RCC 7860 (cell line): ENCODE measurements around the gene CRYGN.

Experiments used
- DNase-seq: peaks from one replicate; pipeline ENCODE4 v3.0.0-alpha.2; 2015; ENCODE audit warnings: low spot score
- FAIRE-seq: peaks from 2 replicates; lab custom pipeline; 2012; peaks lifted over from hg19 to GRCh38; lab: Jason Lieb, UNC

The CRYGN gene, protein sequence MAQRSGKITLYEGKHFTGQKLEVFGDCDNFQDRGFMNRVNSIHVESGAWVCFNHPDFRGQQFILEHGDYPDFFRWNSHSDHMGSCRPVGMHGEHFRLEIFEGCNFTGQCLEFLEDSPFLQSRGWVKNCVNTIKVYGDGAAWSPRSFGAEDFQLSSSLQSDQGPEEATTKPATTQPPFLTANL

DNA sequence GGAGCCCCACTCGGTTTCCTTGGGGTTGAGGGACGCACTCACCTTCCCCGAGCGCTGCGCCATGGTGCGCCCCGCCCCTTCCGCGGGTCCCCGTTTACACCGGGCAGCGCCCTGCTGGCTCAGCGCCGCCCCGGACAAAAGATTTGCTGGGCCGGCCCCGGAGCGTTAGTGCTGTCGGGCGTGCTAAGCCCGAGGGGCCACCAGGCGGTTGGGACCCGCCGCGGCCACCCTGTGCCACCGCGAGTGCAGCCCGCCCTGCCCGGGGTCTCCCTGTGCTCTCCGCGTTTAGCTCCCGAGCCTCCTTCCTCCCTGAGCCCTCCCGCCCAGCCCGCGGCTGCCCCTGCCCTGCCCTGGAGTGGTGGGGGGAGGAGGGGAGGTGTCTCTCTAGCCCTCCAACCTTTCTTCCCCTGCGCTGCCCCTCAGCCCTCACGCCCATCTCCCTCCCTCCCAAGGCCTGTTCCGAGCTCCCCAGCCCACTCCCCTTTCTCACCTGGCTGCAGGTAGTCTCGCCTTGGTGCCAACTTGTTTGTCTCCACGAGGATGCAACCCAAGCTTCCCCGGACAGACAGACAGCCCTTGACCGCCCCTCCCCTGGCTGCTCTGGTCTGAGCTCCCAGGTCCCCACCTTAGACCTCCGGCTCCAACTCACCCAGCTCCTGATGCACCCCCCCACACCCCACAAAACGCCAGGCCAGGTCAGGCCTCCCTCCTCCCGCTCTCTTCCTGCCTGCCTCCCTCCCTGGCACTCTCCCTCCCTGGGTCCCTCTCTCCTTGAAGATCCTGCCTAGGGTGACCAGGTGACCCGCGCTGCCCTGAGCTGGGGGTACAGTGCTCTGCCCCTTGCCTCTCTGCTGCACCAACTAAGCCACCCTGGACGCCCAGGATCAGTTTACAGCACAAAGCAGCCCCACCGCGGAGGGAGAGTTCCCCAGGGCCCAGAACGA is at the start of gene CRYGN:
Gene CRYGN, minus strand, starts transcription at position 287 of the 944 bp plus-strand sequence. Its CDS starts 224 bp downstream, at position 63.
- no peak for DNase-seq
- FAIRE-seq, result no peak

DNA sequence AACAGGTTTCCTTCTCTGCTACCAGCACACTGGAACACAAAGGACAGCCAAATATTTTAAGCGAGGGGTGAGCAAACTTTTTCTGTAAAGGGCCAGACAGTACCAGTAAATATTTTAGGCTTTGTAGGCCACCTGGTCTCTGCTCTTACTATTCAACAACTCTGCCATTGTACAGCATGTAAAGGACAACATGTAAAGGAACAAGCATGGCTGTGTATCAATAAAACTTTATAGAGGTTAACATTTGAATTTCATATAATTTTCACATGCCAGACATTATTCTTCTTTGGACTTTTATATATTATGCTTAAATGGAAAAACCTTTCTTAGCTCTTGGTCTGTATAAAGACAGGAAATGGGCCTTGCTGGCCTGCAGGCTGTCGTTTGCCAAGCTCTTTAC is 49.6 kb upstream of the CRYGN start:
- no peak for DNase-seq

DNA sequence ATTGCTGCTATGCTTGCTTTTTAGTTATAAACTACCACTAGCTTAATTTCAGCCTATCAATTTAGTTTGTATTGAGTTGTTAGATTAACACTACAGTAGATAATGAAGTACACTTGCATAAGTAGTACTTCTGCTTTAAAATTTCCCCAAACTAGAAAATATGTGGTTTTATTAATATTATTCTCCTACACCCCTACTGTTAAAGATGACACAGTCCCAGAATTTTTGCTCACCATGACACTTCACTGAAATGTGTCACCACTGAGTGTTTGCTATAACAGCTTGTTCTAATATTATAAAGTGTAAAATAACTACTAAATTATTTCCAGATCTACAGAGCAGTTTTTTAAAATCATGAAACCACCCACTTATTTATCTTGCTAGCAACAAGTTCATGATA is 48.2 kb upstream of the CRYGN start:
- FAIRE-seq, result no peak
- no peak for DNase-seq

More for the DNA sequence above, 49.6 kb upstream of the CRYGN start:
- FAIRE-seq, result no peak

DNA sequence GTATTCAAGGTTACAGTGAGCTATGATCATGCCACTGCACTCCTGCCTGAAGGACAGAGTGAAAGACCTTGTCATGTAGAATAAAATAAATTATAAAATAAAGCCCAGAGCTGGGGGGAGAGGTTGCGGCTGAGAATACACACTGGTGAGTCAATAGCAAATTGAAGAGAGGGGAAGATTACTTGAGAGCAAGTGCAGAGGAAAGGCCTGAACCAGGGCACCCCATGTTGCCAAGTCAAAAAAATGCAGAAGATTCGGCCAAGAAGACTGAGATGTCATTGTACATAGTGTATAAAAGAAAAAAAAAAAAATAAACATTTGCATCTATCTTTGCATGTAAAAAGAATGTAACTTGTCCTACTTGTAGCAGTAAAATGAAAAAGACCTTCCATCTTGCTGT is 47.3 kb upstream of the CRYGN start:
- DNase-seq, result no peak
- no peak for FAIRE-seq

DNA sequence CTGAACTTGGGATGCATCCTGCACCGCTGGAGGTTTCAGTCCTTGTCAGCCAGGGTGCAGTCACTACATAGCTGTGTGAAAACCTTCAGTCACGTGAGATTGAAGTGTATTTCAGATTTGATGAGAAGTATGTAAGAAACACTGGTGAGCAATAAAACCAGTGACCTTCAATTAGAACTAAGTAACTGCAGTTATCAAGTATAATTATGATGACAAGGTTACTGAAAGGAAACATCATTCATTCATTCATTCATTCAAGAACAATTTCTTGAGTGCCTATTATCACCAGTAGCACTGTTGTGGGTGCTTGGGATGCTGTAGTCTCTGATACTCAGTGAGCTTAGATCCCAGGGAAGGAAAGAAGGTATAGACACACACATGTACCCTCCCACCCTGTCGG is 46.1 kb upstream of the CRYGN start:
- FAIRE-seq, result no peak
- no peak for DNase-seq

DNA sequence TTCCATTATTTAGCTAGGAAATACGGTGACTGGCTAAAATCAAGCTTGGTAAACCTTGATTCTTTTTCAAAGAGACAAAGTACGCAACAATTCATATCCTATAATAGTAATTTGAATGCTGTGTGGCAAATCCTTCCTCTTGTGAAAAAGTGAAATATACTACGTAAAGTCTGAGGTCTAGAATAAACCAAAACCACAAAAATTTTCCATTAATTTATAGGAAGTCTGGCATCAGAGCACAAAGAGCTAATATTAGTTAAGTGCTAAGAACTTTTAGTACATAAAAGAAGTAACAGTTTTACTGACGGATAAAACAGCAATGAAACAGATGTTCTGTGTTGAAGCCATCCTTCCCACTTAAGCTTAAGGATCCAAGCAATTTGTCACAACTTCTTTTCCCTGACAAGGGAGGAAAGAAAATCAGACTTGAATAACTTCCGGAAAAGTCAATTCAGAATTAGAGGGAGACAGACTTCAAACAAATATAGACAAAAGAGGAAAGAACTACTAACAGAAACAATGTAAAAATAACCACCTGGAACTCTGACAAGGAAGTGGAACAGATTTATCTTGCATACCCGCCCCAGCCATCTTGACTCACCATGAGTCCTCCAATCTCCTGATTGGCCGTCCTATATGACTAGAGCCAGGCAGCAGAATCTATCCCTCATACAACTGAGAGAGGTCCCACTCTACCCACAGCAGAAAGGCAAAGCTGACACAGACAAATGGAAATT is 45.2 kb upstream of the CRYGN start:
- DNase-seq, result peak; percentile 66

DNA sequence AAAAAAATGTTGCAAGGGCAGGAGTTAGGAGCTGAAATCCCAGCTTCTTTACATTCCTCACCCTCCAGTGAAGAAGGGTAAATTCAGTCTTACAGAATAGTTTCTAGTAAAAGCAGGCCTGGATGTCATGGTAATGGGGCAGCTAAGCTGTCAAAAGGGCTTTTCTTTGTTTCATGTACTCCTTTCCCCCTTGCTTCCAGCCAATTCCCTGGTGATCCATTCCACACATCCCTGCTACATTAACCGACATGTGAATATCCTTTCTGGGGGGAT is 43.7 kb upstream of the CRYGN start:
- no peak for FAIRE-seq

More for the DNA sequence above, 45.2 kb upstream of the CRYGN start:
- peak; percentile 78 for FAIRE-seq

DNA sequence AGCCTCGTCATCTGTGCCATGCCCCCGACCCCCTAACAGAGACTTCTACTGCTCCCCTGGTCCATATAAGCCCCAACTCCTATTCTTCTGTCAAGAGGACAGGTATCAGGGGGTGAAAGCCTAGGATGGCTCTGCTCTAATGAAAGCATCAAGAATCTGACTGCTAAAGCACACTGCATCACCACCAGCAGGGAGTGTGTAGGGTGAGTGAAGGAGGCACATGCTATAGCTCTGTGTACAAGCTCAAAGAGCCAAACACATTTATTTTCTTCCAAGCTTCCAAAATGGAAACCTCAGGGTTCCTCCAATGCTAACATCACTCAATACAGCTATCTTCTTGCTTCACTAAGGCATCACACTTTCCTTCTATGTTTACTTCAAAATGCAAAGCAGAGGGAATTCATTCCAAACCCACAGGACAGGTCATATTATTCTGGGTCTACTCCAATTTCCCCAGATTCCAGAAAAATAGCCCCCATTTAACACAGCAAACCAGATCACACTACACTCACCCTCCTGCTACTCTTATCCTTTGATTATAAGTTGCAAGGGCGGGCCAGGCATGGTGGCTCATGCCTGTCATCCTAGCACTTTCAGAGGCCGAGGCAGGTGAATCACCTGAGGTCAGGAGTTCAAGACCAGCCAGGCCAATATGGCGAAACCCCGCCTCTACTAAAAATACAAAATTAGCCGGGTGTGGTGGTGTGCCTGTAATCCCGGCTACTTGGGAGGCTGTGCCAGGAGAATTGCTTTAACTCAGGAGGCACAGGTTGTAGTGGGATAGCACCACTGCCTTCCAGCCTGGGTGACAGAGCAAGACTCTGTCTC is 43.2 kb upstream of the CRYGN start:
- DNase-seq (no peak), FAIRE-seq (no peak)

More for the DNA sequence above, 43.7 kb upstream of the CRYGN start:
- DNase-seq, result no peak

DNA sequence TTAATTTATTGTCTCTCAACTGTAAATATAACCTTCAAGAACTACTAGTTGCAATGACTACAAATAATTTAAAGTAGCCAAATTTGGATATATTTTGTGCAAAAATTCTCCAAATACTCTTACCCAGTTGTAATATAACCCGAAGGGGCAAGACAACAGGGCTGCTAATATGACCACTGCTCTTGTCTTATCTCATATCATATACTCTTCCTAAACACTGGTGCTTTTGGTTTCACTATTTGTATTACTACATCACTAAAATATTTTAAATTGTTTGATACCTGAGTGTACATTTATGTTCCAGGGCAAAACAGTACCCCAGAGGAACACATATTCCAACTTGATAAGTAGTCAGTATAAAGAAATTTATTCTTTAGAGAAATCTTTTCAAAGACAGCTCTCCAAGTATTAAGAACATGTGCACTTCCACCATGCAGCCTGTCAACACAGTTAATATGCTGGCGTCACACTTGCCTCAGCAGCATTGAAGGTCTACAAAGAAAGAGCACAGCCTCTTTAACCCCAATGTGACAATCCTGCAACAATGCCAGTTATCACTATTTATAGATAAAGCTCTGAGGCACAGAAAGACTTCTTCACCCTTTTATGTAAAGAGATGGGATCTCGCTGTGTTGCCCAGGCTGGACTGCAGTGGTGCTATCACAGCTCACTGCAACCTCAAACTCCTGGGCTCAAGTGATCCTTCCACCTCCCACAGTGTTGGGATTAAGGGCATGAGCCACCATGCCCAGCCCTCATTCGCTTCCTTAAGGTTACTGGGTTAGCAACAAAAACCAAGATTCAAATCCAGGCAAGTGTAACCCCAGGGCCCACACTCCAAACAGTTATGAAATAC is 41.9 kb upstream of the CRYGN start:
- FAIRE-seq (no peak), DNase-seq (no peak)

DNA sequence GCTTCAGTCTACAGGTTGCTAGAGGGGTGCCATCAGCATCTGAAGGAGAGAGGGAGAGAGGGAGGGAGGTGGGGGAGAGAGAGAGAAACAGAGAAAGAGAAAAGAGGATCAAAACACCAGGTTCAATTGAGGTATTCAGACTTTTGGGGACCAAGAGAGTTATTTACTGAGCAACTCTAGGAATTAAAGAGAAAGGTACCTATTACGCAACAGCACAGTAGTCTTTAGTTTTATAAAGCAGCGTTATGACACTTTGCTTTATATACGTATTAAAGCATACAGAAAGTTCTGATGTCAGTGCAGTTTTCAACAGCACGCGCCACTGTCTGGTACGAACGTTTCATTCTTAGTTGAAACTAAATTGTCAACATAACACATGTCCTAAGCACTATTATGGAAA is 37.9 kb upstream of the CRYGN start:
- no peak for FAIRE-seq
- no peak for DNase-seq

DNA sequence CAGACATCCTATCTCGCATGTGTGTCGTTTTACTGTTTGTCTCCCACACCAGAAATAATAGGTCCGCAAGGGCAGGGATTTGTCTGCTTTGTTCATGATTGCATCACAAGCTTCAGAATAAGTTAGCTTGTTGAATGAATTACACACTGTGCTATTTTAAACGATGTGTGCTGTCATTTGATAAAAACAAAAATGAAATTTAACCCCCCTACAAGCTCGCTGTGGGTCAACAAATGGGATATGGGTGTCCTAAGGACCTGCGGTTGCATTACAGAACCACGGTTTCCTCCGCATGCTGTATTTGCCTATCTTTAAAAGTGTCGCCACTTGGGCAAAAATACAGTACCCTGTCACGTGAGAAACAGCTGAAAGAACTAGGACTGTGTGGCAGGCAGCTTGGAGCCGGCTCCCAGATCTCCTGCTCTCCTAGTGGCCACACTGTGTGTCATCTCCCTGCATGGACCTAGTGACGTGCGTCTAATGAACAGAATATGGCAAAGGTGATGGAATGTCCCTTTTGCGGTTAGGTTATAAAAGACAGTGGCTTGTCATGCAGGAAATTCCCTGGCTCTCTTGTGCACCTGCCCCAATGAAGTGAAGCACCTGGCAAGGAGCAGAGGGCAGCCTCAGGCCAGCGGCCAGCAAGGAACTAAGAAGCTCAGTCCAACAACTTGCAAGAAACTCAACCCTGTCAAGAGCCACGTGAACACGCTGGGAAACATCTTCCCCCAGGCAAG is 32.9 kb upstream of the CRYGN start:
- DNase-seq (no peak), FAIRE-seq (no peak)

DNA sequence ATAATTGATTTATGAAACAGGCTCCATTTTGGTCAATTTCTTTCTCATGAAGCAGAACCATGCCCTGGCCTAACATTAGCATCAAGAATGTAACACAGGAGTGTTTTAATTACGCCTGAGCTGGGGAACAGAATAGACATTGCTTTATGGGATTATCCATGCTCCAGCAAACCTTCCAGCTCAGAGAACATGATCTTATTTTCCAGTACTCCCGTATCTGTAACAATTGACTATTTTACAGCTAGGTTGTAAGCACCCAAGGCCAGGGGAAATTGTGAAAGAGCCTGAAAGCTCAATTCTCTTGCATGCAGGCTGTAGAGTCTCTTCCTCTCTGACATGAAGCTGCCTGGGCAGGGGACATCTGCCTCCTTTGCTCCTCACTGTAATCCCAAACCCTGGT is 30.8 kb upstream of the CRYGN start:
- FAIRE-seq, result no peak
- DNase-seq, result no peak

DNA sequence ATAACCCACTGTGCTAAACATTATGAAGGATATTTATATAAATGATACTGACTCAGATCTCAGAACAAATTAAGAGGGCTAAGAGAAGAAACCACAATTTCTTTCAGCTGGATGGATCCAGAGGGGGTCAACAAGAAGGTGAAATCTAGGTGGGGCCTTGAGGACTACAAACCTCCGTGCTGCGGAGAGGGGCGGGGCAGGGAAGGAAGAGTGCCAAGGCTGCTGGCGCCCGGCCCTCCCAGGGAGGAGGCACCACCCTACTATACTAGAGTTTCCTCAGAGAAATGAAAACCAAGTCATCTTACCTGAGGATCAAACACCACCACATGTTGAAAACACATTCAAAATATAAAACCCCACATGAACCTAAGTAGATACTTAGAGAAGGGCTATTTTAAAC is 29.3 kb upstream of the CRYGN start:
- no peak for FAIRE-seq
- no peak for DNase-seq

DNA sequence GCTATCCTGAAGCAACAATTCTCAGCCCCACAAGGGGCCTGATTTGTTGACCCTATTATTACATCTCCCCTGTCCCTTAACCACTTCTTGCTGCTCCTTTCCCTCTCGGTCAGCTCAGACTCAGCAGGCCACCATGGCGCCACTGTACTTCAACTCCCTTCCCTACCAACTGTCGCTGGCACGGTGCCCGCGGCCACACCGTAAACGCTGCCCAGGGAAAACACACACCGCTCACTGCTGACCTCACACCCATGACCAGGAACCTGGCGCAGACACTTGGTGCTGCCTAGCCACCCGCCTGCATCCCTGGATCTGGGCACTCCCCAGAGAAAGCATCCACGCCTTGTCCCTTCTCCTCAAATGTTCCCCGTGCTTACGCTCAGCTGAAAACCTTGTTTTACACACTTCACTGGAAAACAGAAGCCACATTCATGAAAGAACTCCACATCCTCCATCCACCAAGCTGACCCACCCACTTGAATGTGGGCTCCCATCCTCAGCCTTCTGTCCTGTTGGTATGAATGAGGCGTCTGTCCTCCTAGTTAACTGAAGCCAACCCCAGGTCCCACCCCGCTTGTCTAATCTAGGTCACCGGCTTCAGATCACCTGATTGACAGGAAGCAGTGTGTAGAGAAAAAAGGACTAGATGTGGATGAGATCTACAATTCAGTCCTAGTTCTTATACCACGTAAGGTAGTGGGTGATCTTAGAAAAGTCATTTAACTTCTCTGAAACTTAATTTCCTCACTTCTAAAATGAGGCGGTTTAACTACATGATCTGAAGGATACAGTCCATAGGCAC is 28.5 kb upstream of the CRYGN start:
- FAIRE-seq (no peak), DNase-seq (no peak)

DNA sequence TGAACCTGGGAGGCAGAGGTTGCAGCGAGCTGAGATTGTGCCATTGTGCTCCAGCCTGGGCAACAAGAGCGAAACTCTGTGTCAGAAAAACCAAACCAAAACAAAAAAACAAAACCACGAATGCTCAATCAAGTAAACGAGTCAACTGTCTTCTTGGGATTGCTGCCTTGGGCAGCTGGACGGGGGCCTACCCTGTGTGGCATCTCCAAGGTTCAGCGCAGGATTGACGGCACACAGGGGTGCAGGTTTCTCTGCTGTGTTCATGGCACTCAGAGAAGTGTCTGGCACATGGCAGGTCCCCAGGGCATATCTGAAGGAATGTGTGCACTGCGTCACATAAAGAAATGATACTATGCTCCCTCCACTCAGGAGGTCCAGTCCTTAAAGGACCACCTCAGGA is 25.2 kb upstream of the CRYGN start:
- no peak for DNase-seq
- no peak for FAIRE-seq

DNA sequence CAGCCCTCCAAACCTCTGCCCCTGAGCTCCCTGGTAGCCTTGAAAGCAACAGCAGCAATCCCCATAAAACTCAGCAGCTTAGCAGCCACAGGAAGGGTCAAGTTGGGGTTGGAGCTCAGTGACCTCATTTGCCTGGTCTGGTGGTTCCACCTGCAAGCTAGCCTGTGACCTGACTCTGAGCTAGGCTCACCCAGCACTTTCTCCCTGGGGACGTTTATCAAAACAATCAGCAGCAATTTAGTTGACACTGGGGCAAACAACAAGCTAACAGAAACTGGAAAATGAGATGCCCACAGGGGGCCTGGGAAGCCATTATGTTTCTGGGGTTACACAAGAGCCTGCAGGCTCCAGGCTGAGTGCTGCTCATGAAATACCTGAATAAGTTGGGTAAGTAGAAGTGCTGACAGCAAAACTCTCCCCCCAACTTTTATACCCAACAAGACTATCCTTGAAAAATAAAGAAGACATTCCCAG is 22.4 kb upstream of the CRYGN start:
- no peak for FAIRE-seq

DNA sequence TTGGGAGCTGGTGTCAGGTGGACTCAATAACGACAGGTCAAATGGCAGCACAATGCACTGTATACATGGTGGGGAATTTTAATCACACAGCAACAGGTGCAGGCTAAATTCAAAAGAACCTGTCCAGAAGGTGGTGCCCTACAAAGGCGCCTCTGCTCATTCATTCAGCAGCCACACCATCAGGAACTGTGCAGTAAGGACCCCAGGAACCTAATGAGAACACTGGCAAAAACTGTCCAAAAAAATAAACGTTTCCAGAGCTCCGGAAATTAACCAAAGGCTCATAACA is 21.9 kb upstream of the CRYGN start:
- DNase-seq, result no peak
- no peak for FAIRE-seq

More for the DNA sequence above, 22.4 kb upstream of the CRYGN start:
- DNase-seq, result no peak

DNA sequence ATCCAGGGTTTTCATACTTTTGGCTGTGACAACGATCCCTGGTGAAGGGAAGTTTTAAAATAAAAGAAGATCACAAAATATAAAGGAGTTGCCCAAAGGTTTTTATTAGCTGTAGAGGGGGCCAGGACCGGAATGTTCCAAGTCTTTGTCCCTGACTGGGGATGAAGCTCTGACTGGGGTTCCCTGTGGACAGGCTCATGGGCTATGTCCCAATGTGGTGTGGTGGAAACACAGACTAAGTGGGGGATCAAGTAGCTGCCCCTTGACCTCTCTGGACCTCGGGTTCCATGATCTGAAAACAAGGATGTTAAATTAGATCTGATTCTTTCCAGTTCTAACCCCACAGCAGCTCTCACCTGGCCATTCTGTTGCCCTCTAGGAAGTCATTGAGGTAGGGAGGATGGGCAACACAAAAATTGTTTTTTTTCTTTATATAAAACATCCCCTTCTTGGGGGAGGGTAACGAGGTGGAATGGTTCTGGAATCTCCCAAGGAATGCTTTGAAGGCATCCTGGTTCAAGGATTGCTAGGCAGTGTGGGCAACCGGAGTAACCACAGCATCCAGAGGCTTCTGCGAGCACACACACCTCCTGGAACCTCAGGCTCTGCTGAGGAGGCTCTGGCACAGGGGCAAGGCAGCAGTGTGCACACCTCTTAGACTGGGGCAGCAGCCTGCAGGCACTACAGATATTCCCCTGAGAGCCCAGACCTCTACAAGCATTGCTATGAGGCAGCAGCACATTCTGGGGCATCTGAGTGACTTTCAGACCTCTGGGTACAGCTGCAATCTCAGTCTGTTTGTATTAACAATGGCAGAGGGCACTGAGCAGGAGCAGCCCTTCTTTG is 21.4 kb upstream of the CRYGN start:
- peak; percentile 47 for DNase-seq
- no peak for FAIRE-seq
